ENCODE data around the gene KRTAP4-3.

GRCh38 chr17:41131979-41132378 is 36.0 kb downstream of the KRTAP4-3 start:
- TF ChIP-seq POLR2A (IDR thresholded peaks at IDR 0.05) (no peak), CTCF (IDR thresholded peaks at IDR 0.05) (no peak)

Measured in lower leg skin (tissue), 3 donors.